H1 (cell line): ENCODE measurements around the gene MEX3D. TPM values are rescaled to one million over a fixed set of nuclear protein-coding genes. Genes with fewer than 3 reads are reported as not detected.

Experiments
- ASH2L ChIP-seq: fragments of 200-600, 300-600 bp; sonication (generic); IDR thresholded peaks from one replicate; pipeline ENCODE4 v1.7.1; 2017; ENCODE audit warnings: low read length
- BCL11A ChIP-seq, 2 experiments: IDR thresholded peaks; one replicate each; pipeline ENCODE4 v1.6.1; 2011; ENCODE audit warnings: low read depth in 2 of 2, low read length in 2 of 2, mild to moderate bottlenecking in 2 of 2
- CHD7 ChIP-seq: fragments of 300-600 bp; sonication (generic); IDR thresholded peaks from 2 replicates; pipeline ENCODE4 v1.7.1; 2012; ENCODE audit warnings: low read length, moderate library complexity, mild to moderate bottlenecking, inconsistent platforms; ENCODE audit not compliant: insufficient replicate concordance
- GTF2F1 ChIP-seq: IDR thresholded peaks from 2 replicates; pipeline ENCODE4 v1.6.1; 2012; ENCODE audit warnings: low read depth, low read length, improper control_type of control experiment, borderline replicate concordance
- KDM4A ChIP-seq: IDR thresholded peaks from one replicate; pipeline ENCODE4 v1.7.1; 2012; ENCODE audit warnings: low read depth, mild to moderate bottlenecking, moderate library complexity, low read length, inconsistent platforms; ENCODE audit not compliant: severe bottlenecking
- KDM5A ChIP-seq: fragments of 200-600 bp; IDR thresholded peaks from 2 replicates; pipeline ENCODE4 v1.7.1; 2012; ENCODE audit warnings: mild to moderate bottlenecking, low read length, inconsistent platforms, mixed read lengths
- MAX ChIP-seq: IDR thresholded peaks from 2 replicates; pipeline ENCODE4 v1.6.1; 2012; ENCODE audit warnings: inconsistent platforms
- RFX5 ChIP-seq: IDR thresholded peaks from 2 replicates; pipeline ENCODE4 v1.6.1; 2011; ENCODE audit warnings: low read depth, low read length, improper control_type of control experiment, borderline replicate concordance
- SUZ12 ChIP-seq: fragments of 200-600 bp; sonication (generic); IDR thresholded peaks from 2 replicates; pipeline ENCODE4 v1.6.1; 2012; ENCODE audit warnings: mild to moderate bottlenecking, inconsistent platforms, low read length, moderate library complexity, mixed read lengths
- ZNF274 ChIP-seq: IDR thresholded peaks from 2 replicates; pipeline ENCODE4 v1.7.0; 2012; ENCODE audit warnings: low read length, borderline replicate concordance; ENCODE audit errors: extremely low read depth
- polyA plus RNA-seq, 7 experiments: library from polyadenylated mRNA; depleted of rRNA in 3 of 7; stranded (reverse) in 5 of 7; unstranded in 2 of 7; fragments of >200 nt in 5 of 7; fragments of 200-250 nt in 2 of 7; gene quantifications; 1 replicate in 5 of 7; 2 replicates in 1 of 7; 4 replicates in 1 of 7; pipeline versions ENCODE4 v1.2.1 to v1.2.3, GENCODE V29; 2011 to 2013; ENCODE audit warnings: missing spikeins in 2 of 7, mixed read lengths in 2 of 7
- total RNA-seq: library from RNA; stranded (reverse); fragmentation: NEBNext Ultra II Directional; extraction: Animal tissue kit (Norgen Biotek cat#: 25700); gene quantifications from 2 replicates; pipeline ENCODE4 v1.2.1, GENCODE V29; 2021

The MEX3D gene
- total and polyA plus RNA-seq, 2 of the 8 experiments (the other 6 are each of a cell fraction or from before 2014, with no cell fraction given): 20.8 to 78.8 TPM

- no peak for TF ChIP-seq CHD7
- TF ChIP-seq KDM5A: no peak
- TF ChIP-seq BCL11A (IDR thresholded peaks at IDR 0.05; ENCODE audit: low read depth in 2 of 2, low read length in 2 of 2): no peak
- TF ChIP-seq GTF2F1: no peak
- no peak for TF ChIP-seq SUZ12
- no peak for TF ChIP-seq ASH2L
- no peak for TF ChIP-seq MAX
- TF ChIP-seq KDM4A: no peak
- no peak for TF ChIP-seq ZNF274
- no peak for TF ChIP-seq RFX5
These were observed 61.9 kb downstream of the MEX3D start (continued) for GRCh38 chr19:1505991-1506881.
